Keratinocyte (primary cell): ENCODE results near the gene ERGIC1.

Experiments used
- EZH2 ChIP-seq: IDR thresholded peaks from one replicate; pipeline ENCODE4 v1.6.1; 2012; ENCODE audit warnings: inconsistent platforms, mild to moderate bottlenecking, low read length, moderate library complexity
- TF ChIP-seq, protein P1 (sequence below), 3 experiments: IDR thresholded peaks in 1 of 3; conservative IDR thresholded peaks in 1 of 3; optimal IDR thresholded peaks in 1 of 3; 2 replicates in 2 of 3; 3 replicates in 1 of 3; pipeline versions ENCODE3 to v1.5.1; 2011; ENCODE audit warnings: low read length in 3 of 3, mild to moderate bottlenecking in 3 of 3, moderate library complexity in 2 of 3, control low read depth in 1 of 3, inconsistent platforms in 1 of 3; ENCODE audit not compliant: insufficient read depth in 2 of 3; ENCODE audit errors: extremely low read depth in 1 of 3

DNA sequence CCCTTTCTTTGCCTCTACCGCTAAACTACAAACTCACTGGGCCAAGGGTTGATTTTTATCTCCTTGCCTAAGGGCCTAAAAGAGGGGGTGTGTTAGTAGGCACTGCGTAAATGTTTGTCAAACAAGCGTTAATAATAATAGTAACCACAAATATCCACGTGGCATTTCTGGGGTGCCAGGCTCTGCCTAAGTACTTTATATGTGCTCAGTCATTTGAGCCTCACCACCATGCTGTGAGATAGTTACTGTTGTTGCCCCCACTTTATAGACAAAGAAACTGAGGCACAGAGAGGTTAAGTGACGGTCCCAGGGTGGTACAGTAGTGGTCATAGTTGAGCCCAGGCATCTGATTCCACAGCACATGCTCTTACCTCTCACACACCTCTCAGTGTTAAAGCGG is 52.4 kb downstream of the ERGIC1 start:
- TF ChIP-seq, protein P1, sequence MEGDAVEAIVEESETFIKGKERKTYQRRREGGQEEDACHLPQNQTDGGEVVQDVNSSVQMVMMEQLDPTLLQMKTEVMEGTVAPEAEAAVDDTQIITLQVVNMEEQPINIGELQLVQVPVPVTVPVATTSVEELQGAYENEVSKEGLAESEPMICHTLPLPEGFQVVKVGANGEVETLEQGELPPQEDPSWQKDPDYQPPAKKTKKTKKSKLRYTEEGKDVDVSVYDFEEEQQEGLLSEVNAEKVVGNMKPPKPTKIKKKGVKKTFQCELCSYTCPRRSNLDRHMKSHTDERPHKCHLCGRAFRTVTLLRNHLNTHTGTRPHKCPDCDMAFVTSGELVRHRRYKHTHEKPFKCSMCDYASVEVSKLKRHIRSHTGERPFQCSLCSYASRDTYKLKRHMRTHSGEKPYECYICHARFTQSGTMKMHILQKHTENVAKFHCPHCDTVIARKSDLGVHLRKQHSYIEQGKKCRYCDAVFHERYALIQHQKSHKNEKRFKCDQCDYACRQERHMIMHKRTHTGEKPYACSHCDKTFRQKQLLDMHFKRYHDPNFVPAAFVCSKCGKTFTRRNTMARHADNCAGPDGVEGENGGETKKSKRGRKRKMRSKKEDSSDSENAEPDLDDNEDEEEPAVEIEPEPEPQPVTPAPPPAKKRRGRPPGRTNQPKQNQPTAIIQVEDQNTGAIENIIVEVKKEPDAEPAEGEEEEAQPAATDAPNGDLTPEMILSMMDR (optimal IDR thresholded peaks at IDR 0.05 in 1 of 3, IDR thresholded peaks at IDR 0.05 in 1 of 3, conservative IDR thresholded peaks at IDR 0.05 in 1 of 3; ENCODE audit: extremely low read depth in 1 of 3, insufficient read depth in 2 of 3, low read length in 3 of 3): no peak
- TF ChIP-seq EZH2: no peak
